ENCODE data around the gene GPRC5C.

DNA sequence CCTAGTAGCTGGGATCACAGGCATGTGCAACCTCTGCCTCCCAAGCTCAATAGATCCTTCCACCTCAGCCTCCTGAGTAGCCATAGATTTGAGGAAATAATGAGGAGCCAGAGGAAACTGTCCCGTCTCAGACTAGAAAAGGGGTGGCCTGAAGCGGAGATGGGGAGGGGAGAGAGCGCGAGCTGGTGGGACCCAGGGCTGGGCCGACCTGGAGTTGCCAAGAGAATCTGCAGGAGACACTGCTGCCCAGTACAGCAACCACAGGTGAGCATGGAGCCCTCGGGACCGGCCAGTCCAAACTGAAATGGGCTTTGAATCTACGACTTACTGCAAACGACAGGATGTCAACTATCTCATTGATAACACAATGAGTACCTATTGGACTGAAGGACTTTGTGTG is 58.8 kb downstream of the GPRC5C start:
- TF ChIP-seq POLR2AphosphoS5 (IDR thresholded peaks at IDR 0.05; ENCODE audit: low read depth, low read length) (no peak), SPI1 (IDR thresholded peaks at IDR 0.05; ENCODE audit: low read depth, low read length) (no peak), POLR2A (IDR thresholded peaks at IDR 0.05; ENCODE audit: low read depth, low read length) (no peak), TAF1 (IDR thresholded peaks at IDR 0.05; ENCODE audit: low read depth, low read length) (no peak)
